Dermis blood vessel endothelial cell (primary cell): ENCODE data around the gene TFAP2A. TPM values are rescaled to one million over a fixed set of nuclear protein-coding genes. Genes with fewer than 3 reads are reported as not detected.

Experiments used
- DNase-seq: peaks from one replicate; pipeline ENCODE4 v3.0.0; 2010
- total RNA-seq: library from RNA; depleted of rRNA; stranded (reverse); fragments of >200 nt; gene quantifications from 2 replicates; pipeline ENCODE4 v1.2.3, GENCODE V29; 2014

The TFAP2A gene
- total RNA-seq, 1 donor from 2014 or later: under 0.01 TPM

DNA sequence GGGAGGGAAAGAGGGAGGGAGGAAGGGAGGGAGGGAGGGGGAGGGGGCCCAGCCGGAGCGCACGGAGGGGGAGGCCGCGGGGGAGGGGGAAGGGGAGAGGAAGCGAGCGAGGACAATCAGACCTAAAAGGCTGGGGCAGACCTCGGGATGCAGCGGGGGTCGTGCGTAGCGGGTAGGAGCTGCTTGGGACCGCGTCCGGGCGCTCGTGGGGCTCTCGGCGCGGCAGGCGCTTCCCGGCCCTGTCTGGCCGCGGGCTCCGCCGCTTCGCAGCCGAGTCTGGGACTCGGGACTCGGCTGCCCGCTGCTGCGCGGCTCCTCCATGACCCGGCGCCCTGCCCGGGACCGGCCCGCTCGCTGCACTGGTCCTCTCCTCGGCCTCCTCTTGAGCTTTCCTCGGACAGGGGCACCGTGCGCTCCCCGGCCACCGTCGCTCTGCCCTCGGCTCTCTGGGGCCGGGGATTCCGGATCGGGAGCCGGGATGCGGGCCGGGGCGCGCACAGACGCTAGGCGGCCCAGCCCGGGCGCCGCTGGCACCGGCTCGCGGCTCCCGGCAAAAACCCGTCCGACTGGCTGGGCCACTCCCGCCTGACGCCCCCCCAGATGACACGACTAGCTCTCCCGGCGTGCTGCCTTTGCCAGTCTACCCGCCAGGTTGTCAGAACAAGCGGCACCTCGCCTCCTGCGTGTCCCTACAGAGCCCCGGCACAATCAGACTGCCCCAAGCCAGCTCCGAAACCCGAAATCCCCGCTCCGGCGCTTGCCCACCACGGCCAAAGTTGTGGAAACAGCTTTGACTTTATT, 2.2 kb downstream of the TFAP2A start:
- DNase-seq: peak; percentile 44

DNA sequence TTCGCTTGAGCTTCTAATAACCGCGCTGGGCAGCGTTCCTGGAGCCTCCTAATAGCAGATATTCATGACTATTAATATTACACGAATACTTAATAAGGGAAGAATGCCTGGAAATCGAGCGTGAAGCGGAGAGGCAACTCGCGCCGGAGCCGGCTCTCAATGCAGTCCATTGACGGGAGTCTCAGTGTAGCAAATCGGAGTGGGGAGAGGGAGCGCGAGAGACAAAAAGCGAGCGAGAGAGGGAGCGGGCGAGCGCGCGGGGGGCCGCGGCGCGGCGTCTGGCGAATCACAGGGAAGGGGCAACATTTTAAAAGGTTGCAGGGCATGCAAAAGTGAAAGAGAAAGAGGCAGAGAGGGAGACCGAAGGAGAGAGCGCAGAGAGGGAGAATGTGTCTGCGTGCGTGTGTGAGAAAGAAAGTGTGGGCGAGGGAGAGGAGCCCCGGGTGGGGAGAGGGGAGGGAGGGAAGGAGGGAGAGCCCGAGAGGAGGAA, 2.9 kb downstream of the TFAP2A start:
- DNase-seq: peak; percentile 67

DNA sequence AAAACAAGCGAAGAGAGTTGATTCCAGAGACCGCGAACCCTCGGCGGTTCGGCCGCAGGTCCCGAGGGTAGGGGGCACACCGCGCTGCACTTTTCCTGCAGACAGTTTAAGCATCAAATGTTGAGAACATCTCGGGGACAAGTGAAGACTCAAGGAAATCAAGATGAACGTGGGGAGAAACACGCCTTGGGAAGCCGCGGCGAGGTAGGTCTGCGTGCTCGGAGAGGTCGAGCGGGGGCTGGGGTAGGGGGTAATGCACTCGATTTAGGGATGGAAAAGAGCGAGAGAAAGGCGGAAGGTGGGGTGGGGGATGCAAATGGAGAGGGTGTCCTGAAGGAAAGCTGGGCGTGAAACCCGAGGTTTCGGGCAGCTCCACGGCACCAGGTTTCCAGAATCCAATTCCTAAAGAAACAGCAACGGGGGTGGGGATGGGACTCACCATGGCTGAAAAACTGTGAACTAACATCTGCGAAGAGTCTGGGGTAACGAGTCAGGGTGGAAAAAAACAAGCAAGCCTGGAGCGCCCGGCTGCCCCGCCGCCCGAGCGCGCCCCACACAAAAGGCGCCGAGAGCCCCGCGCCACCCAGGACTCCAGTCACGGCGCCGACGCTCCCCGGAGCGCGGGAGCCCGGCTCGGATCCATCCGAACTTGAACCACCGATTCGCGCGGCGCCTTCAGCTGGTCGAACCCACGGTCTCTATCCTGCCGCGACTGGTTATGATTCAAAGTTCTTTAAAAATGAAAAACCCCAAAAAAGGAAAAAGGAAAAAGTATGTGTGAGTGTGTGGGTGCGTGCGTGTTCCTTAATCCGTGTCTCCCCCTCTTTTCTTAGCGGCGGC, 3.5 kb downstream of the TFAP2A start:
- DNase-seq: no peak

DNA sequence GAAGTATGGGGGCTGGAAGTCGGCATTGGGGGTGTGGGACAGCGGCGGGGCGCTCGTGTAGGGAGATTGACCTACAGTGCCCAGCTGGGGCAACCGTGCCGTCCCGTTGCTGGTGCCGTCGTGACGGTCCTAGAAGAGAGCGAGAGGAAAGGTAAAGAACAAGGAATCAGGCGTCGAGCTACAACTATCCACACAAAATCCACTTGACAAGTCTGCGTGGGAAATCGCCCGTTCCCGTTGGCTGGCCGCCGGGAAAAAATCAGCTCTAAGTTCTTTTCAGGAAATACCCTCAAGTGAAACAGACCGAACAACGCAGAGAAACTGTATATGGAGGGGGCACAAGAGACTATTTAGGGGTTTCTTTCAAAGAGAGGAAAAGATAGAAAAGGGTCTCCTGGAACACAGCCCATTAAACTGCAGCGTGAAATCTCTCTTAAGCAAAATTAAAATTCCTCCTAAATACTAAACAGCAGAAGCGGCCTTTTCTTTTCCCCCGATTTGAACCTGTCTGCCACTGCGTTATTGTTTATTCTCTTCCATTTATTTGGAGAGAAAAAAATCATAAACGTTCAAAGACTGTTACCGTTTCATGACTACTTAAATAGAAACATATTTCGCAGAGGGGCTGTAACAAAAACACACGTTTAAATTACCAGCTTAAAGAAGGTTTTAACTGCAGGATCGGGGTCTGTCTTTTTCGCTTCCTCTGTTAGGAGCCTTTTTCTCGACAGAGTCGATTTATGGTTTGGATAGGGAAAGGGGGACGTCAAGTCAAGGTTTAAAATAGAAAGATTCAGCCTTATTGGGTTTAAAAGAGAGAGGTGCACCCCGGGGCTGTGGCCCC, 4.4 kb downstream of the TFAP2A start:
- no peak for DNase-seq

DNA sequence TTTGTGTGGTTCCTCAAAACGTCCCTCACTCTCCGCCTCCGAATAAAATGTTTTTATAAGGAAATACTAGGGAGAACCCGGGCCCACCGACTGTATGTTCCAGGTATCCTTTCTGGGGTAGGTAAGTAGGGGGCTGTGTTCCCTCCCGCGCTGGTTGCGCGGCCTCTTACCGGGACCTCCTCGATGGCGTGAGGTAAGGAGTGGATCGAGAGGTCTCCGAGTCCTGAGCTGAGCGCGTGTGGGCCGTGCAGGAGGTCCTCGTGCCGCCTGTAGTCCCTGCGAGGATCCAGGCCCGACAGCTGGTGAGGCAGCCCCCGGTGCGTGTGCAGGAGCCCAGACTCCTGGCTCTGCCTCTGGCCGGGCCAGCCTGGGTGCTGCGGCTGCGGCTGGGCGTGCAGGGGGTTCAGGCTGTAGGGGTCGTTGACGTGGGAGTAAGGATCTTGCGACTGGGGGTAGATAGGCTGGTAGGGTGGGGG, 5.1 kb downstream of the TFAP2A start:
- no peak for DNase-seq

DNA sequence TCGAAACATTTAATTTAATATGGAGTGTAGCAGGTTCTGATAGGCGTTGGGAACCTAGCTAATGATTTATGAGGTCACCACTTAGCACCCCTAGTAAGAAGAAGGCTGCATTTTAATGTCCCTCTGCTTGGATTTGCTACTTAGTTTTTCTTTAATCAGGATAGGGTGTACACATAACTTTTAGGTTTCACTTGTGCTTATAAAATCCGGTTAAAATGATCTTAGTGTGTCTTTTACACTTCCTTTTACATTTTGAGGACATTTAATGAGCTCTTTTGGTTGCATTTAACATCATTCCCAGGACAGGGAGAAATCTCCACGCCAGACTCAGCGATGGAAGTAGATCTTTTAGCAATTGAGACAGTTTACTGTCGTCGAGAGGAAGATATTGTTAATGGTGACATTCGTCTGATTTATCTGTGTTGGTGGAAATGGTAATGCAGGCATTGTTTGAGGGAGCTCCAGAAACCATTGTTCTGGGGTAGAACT, 5.6 kb downstream of the TFAP2A start:
- no peak for DNase-seq

DNA sequence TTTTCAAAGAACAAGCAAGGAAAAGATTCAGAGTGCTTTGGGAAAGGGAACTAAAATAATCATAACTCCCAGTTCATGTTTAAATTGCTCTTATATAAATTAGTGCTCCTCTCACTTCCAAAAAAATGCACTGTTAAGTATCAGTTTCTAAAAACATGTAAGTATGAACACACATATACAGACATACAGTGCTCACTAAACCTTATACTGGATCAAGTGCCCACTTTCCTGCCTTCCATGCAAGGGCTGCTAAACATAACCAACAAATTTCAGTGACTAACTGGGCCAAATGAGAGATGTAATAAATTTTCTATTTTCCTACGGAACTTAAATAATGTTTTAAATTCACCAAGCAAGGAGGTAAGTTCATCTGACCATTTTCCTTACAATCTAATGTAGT, 6.4 kb downstream of the TFAP2A start:
- no peak for DNase-seq

DNA sequence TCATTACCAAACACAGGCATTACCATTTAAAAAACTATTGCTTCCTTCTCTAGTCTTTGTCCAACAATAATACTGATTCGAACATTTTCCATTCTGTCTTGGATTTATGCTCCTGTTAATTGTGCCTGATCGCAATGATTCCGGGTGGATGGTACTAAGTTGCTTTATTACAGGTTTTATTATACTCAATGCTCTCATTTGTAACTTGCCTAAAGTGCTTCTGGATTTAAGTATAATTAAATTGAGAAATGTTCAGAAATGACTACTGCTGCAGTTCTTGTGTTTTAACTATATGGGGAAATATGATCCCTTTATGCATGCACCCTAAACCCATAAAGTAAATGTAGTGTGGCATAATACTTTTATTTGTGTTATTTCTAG, 7.2 kb downstream of the TFAP2A start:
- DNase-seq: no peak

DNA sequence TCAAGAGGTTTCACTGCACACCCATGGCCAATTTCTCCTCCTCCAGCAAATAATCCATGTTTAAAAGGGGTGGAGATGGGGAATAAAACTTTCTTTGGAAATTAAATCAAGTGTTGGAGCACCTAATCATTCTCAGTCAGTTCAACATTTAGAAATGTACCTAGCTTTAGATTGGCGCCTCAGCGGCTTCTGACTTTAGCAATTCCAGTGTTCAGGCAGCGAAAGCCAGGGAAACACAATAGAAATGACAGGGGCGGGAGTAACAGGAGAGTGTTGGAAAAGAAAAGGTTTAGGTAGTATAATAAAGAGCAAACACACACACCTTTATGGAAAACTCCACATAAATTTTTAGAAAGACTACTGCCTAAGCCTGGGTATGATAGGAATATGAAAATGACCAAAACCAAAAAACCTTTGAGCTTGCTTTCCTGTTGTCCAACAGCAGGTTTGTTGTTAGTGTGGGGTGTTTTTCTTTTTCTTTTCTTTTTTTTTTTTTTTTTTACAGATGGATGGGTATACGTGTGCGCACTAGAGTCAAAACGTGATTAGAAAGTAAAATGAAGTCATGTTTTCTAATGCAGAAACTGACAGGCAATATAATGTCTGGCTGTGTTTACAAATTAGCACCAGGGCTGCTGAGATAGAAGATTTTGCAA, 7.7 kb downstream of the TFAP2A start:
- no peak for DNase-seq

DNA sequence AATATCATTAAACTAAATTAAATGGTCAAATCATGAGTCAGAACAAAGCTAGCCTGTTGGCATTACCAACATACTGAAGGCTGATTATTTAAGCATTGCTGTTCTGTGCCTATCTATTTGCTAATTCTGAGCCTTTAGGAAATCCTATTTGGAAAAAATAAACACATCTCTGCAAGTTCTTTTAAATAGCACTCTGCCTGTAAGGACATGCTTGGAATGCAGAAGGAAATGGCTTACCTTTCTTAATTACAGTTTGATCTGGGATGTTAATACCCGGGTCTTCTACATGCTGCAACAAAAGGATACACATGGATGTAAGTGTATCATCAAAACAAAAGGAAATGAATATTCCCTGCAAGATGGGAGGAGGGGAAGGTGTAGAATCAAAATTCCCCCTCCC, 8.3 kb downstream of the TFAP2A start:
- DNase-seq: no peak

DNA sequence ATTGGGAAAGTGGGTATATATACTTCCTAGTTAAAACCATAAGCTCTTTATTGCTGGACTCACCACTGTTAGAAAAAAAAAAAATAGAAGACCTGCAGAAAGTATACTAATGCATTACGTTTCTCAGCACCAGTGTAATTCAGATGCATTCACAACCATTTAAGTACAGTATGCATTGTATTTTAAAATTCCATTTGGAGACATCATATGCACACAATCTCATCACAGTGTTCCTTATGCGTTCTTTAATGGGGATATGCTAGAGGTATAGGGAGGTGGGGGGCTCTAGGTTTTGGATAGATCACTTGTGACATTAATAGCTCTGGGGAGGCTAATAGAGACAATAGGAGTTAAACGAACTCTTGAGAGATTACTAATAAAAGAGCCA, 9.4 kb downstream of the TFAP2A start:
- no peak for DNase-seq

DNA sequence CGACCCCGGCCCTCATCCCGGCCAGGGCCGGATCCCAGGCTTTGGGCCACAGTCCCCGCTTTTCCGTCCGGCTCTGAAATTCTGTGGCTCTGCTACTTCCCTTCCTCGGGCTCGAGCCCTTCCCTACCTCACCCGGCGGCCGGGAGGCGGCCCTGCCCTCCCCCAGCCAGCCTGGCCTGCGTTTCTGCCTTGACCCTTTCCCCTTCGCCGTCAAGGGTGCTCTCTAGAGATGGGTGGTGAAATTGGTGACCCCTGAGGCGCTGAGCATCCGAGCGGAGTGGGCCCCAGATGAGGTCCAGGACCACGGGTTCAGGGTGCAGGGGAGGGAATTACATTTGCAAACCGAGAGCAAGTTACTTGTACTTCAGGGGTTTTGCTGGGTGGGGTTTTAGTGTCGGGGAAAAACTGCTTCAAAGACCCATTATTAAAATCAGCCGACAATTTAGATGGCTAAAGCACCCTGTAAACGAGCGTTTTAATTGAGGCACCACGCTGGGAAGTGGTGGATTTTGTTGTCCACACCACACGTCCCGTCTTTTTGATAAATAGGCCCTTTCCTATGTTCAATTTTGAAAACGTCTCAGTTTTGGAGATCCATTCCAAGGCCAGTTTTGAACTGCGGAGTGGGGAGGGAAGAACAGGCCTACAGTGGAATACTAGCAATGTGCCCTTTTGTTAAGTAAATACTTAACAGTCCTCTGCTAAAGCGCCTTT, 9.9 kb downstream of the TFAP2A start:
- no peak for DNase-seq

DNA sequence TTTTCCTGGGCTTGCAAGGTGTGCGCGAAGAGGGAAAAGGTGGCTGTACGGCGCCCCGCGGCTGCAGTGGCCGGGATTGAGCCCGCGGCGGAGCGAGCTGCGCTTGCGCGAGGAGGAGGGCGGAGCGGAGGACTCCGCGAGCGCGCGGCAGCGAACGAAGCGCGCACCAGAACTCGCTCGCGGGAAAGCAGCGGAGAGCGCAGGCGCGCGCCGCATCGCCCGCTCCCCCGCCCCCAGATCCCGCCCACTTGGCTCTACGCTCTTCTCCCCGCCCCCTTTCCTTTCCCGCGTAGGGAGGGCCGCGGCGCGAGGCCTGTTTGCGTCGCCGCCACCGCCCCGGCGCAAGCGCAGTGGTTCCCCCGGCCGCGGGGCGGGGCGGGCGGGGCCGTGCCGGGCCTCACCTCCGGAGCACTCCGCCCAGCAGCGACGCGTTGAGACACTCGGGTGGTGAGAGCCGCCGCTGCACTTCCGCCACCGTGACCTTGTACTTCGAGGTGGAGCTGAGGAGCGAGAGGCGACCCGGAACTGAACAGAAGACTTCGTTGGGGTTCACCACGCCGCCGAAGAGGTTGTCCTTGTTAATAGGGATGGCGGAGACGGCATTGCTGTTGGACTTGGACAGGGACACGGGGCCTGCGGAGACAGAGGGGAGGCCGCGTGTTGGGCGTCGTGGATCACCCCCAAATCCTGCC, 10.6 kb downstream of the TFAP2A start:
- peak; percentile 97 for DNase-seq

DNA sequence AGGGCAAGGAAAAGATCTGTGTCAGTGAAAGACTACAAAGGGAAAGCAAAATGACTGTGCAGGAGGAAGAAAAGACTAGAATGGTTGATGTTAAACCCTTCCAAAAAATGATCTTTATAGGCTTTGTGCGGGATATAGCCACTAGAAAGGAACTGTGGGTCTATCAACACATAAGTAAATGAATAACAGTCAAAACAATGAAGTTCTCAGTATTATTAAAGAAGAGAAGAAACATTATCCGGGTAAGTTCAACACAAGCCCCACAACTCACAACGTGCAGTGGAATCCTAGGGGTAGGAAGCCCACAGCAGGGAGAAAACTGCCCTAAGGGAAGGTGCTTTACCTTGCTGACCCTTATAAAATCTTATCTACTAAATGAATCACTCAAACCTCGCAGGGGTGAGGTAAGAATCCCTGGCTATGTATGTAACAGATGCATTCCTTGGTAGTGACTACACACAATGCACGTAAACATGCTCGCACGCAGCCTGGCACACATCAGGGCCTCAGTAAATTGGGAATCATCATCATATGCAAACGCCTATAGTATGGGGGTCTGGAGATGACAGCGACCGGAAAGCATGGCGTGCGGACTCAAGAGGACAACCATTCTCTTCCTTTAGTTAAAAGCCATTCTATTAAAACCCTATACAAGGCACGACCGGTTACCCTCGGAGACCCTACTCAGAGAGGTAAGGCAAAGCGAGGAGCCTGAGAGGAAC, 11.3 kb downstream of the TFAP2A start:
- DNase-seq: peak; percentile 37

DNA sequence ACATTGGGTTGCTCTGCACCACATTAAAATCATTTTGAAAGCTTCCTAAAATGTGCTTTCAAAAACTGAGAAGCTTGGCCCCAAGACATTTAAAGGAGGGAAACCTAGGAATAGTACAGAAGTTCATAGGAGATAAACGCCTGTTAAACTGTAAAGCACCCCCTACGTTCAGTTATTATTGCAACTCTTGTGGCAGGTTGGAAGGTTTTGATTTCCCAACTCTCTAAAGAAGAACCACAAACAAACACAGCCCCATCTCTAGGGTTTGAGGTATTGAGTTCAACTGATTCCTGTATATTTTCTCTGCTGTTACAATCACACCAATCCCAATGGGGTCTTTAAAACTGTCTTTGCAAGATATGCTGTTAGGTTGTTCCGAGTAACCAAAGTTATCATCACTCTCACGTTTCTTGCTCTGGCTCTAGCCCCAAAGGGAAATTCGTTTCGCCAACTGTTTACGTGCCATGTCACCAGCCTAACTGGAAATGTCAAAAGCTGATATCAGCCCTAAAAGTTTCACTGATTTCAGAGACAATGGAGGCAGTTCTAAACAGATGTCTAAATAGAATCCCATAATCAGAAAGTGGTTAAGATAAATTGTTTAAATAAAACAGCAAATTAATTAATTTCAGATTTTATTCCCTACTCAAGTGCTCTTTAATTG, 12.1 kb downstream of the TFAP2A start:
- no peak for DNase-seq

DNA sequence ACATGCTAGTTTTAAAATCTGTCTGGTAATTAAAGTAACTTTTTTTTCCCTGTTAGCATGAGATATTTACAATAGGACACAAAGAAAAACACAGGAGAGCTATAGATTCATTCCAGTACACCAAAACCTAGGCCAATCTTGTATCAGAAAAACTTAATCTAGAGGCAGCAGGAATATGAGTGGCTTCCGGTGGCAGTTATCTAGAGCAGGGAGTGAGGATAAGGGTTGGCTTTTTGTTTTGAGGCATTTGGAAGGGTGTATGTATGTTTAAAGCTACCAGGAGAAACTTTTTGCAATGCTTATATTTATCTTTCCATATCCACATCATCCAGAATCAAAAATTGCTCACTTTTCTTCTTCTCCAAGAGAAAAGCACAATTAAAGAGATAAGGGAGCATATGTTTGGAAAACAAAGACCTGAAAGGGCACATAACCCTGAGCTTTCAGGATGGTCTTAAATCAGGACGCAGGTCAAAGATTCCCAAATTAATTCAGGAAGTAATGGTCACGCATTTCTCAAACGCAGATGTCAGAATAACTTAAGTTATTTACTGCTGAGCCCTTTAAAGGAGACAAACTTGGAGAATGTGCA, 13.1 kb downstream of the TFAP2A start:
- DNase-seq: no peak

DNA sequence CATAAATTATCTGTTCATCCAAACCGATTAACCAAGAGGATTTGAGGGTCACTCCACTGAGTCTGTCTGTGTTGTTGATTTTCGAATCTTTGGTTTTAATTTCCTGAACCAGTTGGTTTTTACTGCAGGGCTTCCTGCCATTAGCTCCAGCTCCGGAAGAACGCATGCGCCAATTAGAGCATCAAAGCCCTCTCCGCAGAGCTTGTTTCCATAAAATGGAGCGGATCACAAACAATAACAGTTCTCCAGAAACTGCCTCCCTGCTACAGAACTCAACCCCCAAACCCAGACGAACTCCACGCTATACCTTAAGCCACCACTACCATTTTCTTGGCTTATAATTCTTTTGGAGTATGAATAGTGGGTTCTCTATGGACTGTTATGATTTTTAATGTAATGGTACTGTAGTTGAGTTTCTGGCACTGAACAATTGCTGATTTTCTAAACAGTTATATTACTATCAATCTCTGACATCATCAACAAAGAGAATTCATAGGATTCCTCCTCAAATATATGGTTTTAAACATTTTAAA, 13.8 kb downstream of the TFAP2A start:
- DNase-seq: no peak

DNA sequence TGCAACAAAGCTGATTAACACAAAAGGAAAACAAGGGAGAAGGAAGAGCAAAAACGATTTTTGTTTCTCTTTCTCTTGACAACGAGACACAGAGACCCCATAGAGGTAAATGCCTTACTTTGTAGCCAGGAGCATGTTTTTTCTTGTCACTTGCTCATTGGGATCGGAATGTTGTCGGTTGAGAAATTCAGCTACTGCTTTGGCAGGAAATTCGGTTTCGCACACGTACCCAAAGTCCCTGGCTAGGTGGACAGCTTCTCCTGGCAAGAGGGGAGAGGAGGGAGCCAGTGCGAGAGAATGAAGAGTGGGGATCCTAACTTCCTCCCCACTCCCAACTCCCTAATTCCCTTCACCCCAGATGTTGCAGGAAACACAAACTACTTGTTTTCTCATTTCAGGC, 14.5 kb downstream of the TFAP2A start:
- no peak for DNase-seq

DNA sequence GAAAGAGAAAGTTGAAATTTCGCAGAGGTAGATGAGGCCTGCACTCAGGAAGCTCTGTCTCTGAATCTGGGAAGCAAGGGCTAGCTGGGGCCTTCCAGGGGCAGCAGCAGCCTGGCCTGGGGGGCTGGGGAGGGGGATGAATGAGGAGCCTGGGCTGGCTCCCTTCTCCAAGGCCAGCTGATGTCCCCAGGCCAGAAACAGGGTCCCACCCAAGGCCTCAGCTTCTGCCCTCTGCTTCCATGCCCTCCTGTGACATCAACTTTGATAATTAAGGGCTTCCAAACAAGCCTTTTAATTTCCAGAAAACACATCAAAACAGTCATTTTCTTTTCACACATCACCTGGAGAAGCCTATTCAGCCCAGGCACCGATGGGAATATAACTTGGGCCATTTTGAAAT, 15.4 kb downstream of the TFAP2A start:
- DNase-seq: no peak
